Adipose tissue (tissue), 3 donors: ENCODE results near the gene CMIP. TPM values are rescaled to one million over a fixed set of nuclear protein-coding genes. Genes with fewer than 3 reads are reported as not detected.
"Not testable (repeated sequence)": the region's sequence is repeated elsewhere in the genome, so short reads cannot be mapped to it uniquely, and the experiment has no call there.

ENCODE experiments used
- H3K27ac ChIP-seq: one replicate; pipeline ENCODE4 v1.5.1; 2013; ENCODE audit warnings: low read depth, low read length
- WGBS, 3 donors: extraction: QIAGEN DNeasy Blood & Tissue Kit; methylation state at CpG; one replicate each; pipeline ENCODE4 v1.1.7; 2013; 5-methylcytosine and 5-hydroxymethylcytosine counted together
- polyA plus RNA-seq, 3 donors: library from polyadenylated mRNA; stranded (reverse); fragments of 200-250 nt; gene quantifications; one replicate each; pipeline ENCODE4 v1.2.3, GENCODE V29; 2013
- donor health status: healthy with polysubstance abuse.
- donor health status: Bipolar disorder and iron deficiency.
- donor health status: healthy.

The CMIP gene
- polyA plus RNA-seq, 3 donors = 9.2 to 22.9 (median 13.3) TPM

- no peak overlapping the region for H3K27ac ChIP-seq
- WGBS, 3 donors = 86 to 90% (median 87%) methylated on average over 16 of the region's 16 CpGs
Measured at GRCh38 chr16:81679721-81680430, 235.3 kb downstream of the CMIP start.

- H3K27ac ChIP-seq = no peak overlapping the region
- 81 to 86% (median 86%) methylated on average over 22 of the region's 22 CpGs for WGBS, 3 donors
Measured at GRCh38 chr16:81680444-81681275, 236.1 kb downstream of the CMIP start.

GRCh38 chr16:81681311-81681710 is 236.7 kb downstream of the CMIP start:
- H3K27ac ChIP-seq = no peak overlapping the region

GRCh38 chr16:81684242-81684837 is 239.7 kb downstream of the CMIP start:
- H3K27ac ChIP-seq = no peak overlapping the region
- WGBS, 3 donors = 92 to 93% (median 92%) methylated on average over 13 of the region's 13 CpGs

More at GRCh38 chr16:81681311-81681710, 236.7 kb downstream of the CMIP start:
- WGBS, 3 donors = 95 to 96% (median 96%) methylated on average over 14 of the region's 14 CpGs

GRCh38 chr16:81684901-81685300 is 240.3 kb downstream of the CMIP start:
- 82 to 89% (median 85%) methylated on average over 12 of the region's 12 CpGs for WGBS, 3 donors
- no peak overlapping the region for H3K27ac ChIP-seq

GRCh38 chr16:81686391-81687130 is 242.0 kb downstream of the CMIP start:
- WGBS, 3 donors = 68 to 83% (median 71%) methylated on average over 24 of the region's 24 CpGs
- no peak overlapping the region for H3K27ac ChIP-seq

- WGBS, 3 donors = 93 to 96% (median 94%) methylated on average over 7 of the region's 7 CpGs
Measured at GRCh38 chr16:81687131-81687456, 242.5 kb downstream of the CMIP start.

GRCh38 chr16:81688182-81688581 is 243.6 kb downstream of the CMIP start:
- WGBS, 3 donors = 71 to 77% (median 74%) methylated on average over 7 of the region's 7 CpGs

More at GRCh38 chr16:81687131-81687456, 242.5 kb downstream of the CMIP start:
- H3K27ac ChIP-seq = no peak overlapping the region

GRCh38 chr16:81688839-81689238 is 244.2 kb downstream of the CMIP start:
- 78 to 89% (median 82%) methylated on average over 5 of the region's 5 CpGs for WGBS, 3 donors
- not testable (repeated sequence) for H3K27ac ChIP-seq

More at GRCh38 chr16:81688182-81688581, 243.6 kb downstream of the CMIP start:
- H3K27ac ChIP-seq = no peak overlapping the region

- WGBS, 3 donors = 97 to 98% (median 97%) methylated on average over 16 of the region's 16 CpGs
- H3K27ac ChIP-seq = no peak overlapping the region
Measured at GRCh38 chr16:81692021-81692420, 247.4 kb downstream of the CMIP start.

- 91 to 94% (median 91%) methylated on average over 15 of the region's 15 CpGs for WGBS, 3 donors
- no peak overlapping the region for H3K27ac ChIP-seq
Measured at GRCh38 chr16:81692571-81692970, 248.0 kb downstream of the CMIP start.

GRCh38 chr16:81693041-81693743 is 248.6 kb downstream of the CMIP start:
- WGBS, 3 donors = 82 to 89% (median 87%) methylated on average over 28 of the region's 28 CpGs
- no peak overlapping the region for H3K27ac ChIP-seq

- WGBS, 3 donors = 92 to 96% (median 93%) methylated on average over 9 of the region's 9 CpGs
- no peak overlapping the region for H3K27ac ChIP-seq
Measured at GRCh38 chr16:81693744-81694303, 249.2 kb downstream of the CMIP start.

- WGBS, 3 donors = 70 to 87% (median 70%) methylated on average over 14 of the region's 14 CpGs
- H3K27ac ChIP-seq = no peak overlapping the region
Measured at GRCh38 chr16:81694494-81695280, 250.1 kb downstream of the CMIP start.

GRCh38 chr16:81695321-81696165 is 250.9 kb downstream of the CMIP start:
- no peak overlapping the region for H3K27ac ChIP-seq
- WGBS, 3 donors = 38 to 69% (median 42%) methylated on average over 10 of the region's 10 CpGs
